H1 (cell line): ENCODE measurements around the gene CBLN3. TPM values are rescaled to one million over a fixed set of nuclear protein-coding genes. Genes with fewer than 3 reads are reported as not detected.

ENCODE experiments used
- CTCF ChIA-PET: fragments of 300-600 bp; sonication (Branson Sonifier 250); formaldehyde crosslinking; loops from one replicate; lab custom pipeline; 2021; ENCODE audit not compliant: partially characterized antibody; lab: Charles Lee
- POLR2A ChIA-PET: fragments of 300-600 bp; sonication (Branson Sonifier 250); formaldehyde crosslinking; loops from one replicate; lab custom pipeline; 2021; ENCODE audit warnings: inconsistent platforms; ENCODE audit not compliant: partially characterized antibody; lab: Charles Lee
- DNase-seq, 2 experiments: peaks; one replicate each; pipeline versions ENCODE4 v3.0.0 to v3.0.0-alpha.2; 2010 to 2022; ENCODE audit warnings: low spot score in 2 of 2, low read depth in 1 of 2, mixed read lengths in 1 of 2
- FAIRE-seq: peaks from 2 replicates; lab custom pipeline; 2011; peaks lifted over from hg19 to GRCh38; lab: Jason Lieb, UNC
- H2AFZ ChIP-seq: 2 replicates; pipeline ENCODE4 v1.8.1; 2012; ENCODE audit warnings: low read length, inconsistent platforms
- H2AK5ac ChIP-seq: 2 replicates; pipeline ENCODE4 v1.6.1; 2013; ENCODE audit warnings: low read depth, low read length
- H2BK120ac ChIP-seq: replicated peaks from 2 replicates; pipeline ENCODE3; 2013; ENCODE audit warnings: low read depth, low read length, inconsistent platforms
- H2BK12ac ChIP-seq: 2 replicates; pipeline ENCODE4 v1.6.1; 2013; ENCODE audit warnings: low read depth, low read length
- H2BK15ac ChIP-seq: 2 replicates; pipeline ENCODE4 v1.6.1; 2013; ENCODE audit warnings: low read length
- H2BK20ac ChIP-seq: 2 replicates; pipeline ENCODE4 v1.6.1; 2013; ENCODE audit warnings: low read length
- H2BK5ac ChIP-seq: 2 replicates; pipeline ENCODE4 v1.6.1; 2013; ENCODE audit warnings: low read depth, low read length
- H3K14ac ChIP-seq: 2 replicates; pipeline ENCODE4 v1.6.1; 2013; ENCODE audit warnings: inconsistent platforms; ENCODE audit not compliant: insufficient read length
- H3K18ac ChIP-seq: 2 replicates; pipeline ENCODE4 v1.6.1; 2013; ENCODE audit warnings: low read length; ENCODE audit errors: extremely low read depth
- H3K23ac ChIP-seq: 2 replicates; pipeline ENCODE4 v1.6.1; 2013; ENCODE audit warnings: inconsistent platforms; ENCODE audit not compliant: insufficient read length
- H3K23me2 ChIP-seq: 2 replicates; pipeline ENCODE4 v1.6.1; 2013; ENCODE audit warnings: low read depth, low read length
- H3K27ac ChIP-seq: 2 replicates; pipeline ENCODE4 v1.6.1; 2011; ENCODE audit warnings: low read depth, low read length, inconsistent platforms
- H3K27me3 ChIP-seq, 4 experiments: replicated peaks in 1 of 4; 1 replicate in 1 of 4; 2 replicates in 3 of 4; pipeline versions ENCODE4 v1.6.1 to v1.8.1; 2011 to 2013; ENCODE audit warnings: low read length in 3 of 4, mild to moderate bottlenecking in 3 of 4, inconsistent platforms in 2 of 4, mixed read lengths in 2 of 4, moderate library complexity in 1 of 4; ENCODE audit not compliant: control insufficient read depth in 3 of 4, insufficient read depth in 3 of 4; ENCODE audit errors: extremely low read depth in 1 of 4
- H3K36me3 ChIP-seq, 4 experiments: 2 replicates each; pipeline versions ENCODE4 v1.6.1 to v1.8.1; 2011 to 2013; ENCODE audit warnings: mild to moderate bottlenecking in 4 of 4, low read length in 3 of 4, moderate library complexity in 2 of 4, control low read depth in 1 of 4, inconsistent platforms in 1 of 4; ENCODE audit not compliant: insufficient read depth in 4 of 4, control insufficient read depth in 2 of 4
- H3K4ac ChIP-seq: replicated peaks from 2 replicates; pipeline ENCODE3; 2013; ENCODE audit warnings: low read length, low read depth, mixed read lengths, inconsistent platforms; ENCODE audit not compliant: insufficient read length
- H3K4me1 ChIP-seq, 4 experiments: replicated peaks in 1 of 4; 1 replicate in 1 of 4; 2 replicates in 3 of 4; pipeline versions ENCODE4 v1.6.1 to v1.8.1; 2011 to 2013; ENCODE audit warnings: low read length in 3 of 4, inconsistent platforms in 2 of 4, mixed read lengths in 1 of 4; ENCODE audit not compliant: insufficient read depth in 4 of 4, control insufficient read depth in 3 of 4
- H3K4me2 ChIP-seq, 2 experiments: 2 replicates each; pipeline versions ENCODE4 v1.6.1 to v1.8.1; 2011 to 2013; ENCODE audit warnings: low read depth in 2 of 2, low read length in 2 of 2, control low read depth in 1 of 2, inconsistent platforms in 1 of 2, mild to moderate bottlenecking in 1 of 2; ENCODE audit not compliant: insufficient read depth in 1 of 2
- H3K4me3 ChIP-seq, 4 experiments: fragments of 200-600, 300-600 bp in 1 of 4; sonication (generic), shearing (Covaris generic), sonication (Bioruptor Twin) in 1 of 4; 2 replicates each; pipeline versions ENCODE4 v1.5.1 to v1.8.1; 2011 to 2016; ENCODE audit warnings: low read length in 4 of 4, low read depth in 3 of 4, control low read depth in 2 of 4, inconsistent platforms in 2 of 4, mild to moderate bottlenecking in 2 of 4, mixed read lengths in 1 of 4, moderate library complexity in 1 of 4; ENCODE audit not compliant: insufficient read depth in 2 of 4; ENCODE audit errors: extremely low read depth in 1 of 4
- H3K56ac ChIP-seq: replicated peaks from 2 replicates; pipeline ENCODE3; 2013; ENCODE audit warnings: low read depth, mild to moderate bottlenecking, mixed read lengths, low read length, inconsistent platforms; ENCODE audit not compliant: insufficient read length
- H3K79me1 ChIP-seq: 2 replicates; pipeline ENCODE4 v1.6.1; 2013; ENCODE audit warnings: low read depth, low read length, control low read depth
- H3K79me2 ChIP-seq, 2 experiments: 2 replicates each; pipeline versions ENCODE4 v1.6.1 to v1.8.1; 2012 to 2013; ENCODE audit warnings: low read length in 2 of 2, mild to moderate bottlenecking in 2 of 2, inconsistent platforms in 1 of 2; ENCODE audit not compliant: insufficient read depth in 2 of 2, control insufficient read depth in 1 of 2
- H3K9ac ChIP-seq, 4 experiments: replicated peaks in 1 of 4; 1 replicate in 1 of 4; 2 replicates in 3 of 4; pipeline versions ENCODE4 v1.6.1 to v1.8.1; 2011 to 2013; ENCODE audit warnings: low read depth in 3 of 4, low read length in 3 of 4, control low read depth in 2 of 4, mild to moderate bottlenecking in 2 of 4, moderate library complexity in 2 of 4, inconsistent platforms in 1 of 4; ENCODE audit errors: extremely low read depth in 1 of 4
- H3K9me3 ChIP-seq, 2 experiments: 2 replicates each; pipeline versions ENCODE4 v1.6.1 to v1.8.1; 2012 to 2013; ENCODE audit warnings: mild to moderate bottlenecking in 2 of 2, moderate library complexity in 2 of 2, control low read depth in 1 of 2, inconsistent platforms in 1 of 2, low read depth in 1 of 2, low read length in 1 of 2, mixed read lengths in 1 of 2; ENCODE audit not compliant: insufficient read depth in 2 of 2
- H4K20me1 ChIP-seq, 2 experiments: replicated peaks in 1 of 2; 2 replicates each; pipeline versions ENCODE3 to v1.8.1; 2011 to 2013; ENCODE audit warnings: inconsistent platforms in 2 of 2, low read length in 2 of 2, mild to moderate bottlenecking in 1 of 2; ENCODE audit not compliant: insufficient read depth in 2 of 2, control insufficient read depth in 1 of 2
- H4K5ac ChIP-seq: 2 replicates; pipeline ENCODE4 v1.6.1; 2013; ENCODE audit warnings: low read length, low read depth, mixed read lengths, inconsistent platforms; ENCODE audit not compliant: insufficient read length
- H4K8ac ChIP-seq: 2 replicates; pipeline ENCODE4 v1.8.0; 2013; ENCODE audit warnings: mild to moderate bottlenecking, moderate library complexity, low read length, inconsistent platforms; ENCODE audit not compliant: insufficient read depth; ENCODE audit errors: extremely low read depth
- H4K91ac ChIP-seq: replicated peaks from 2 replicates; pipeline ENCODE3; 2013; ENCODE audit warnings: low read length, mixed read lengths, inconsistent platforms; ENCODE audit not compliant: insufficient read length
- BCL11A ChIP-seq, 2 experiments: IDR thresholded peaks; one replicate each; pipeline ENCODE4 v1.6.1; 2011; ENCODE audit warnings: low read depth in 2 of 2, low read length in 2 of 2, mild to moderate bottlenecking in 2 of 2
- BRCA1 ChIP-seq: IDR thresholded peaks from 2 replicates; pipeline ENCODE4 v1.6.1; 2012; ENCODE audit warnings: low read depth, low read length, improper control_type of control experiment
- HDAC2 ChIP-seq, 2 experiments: fragments of 300-600 bp in 1 of 2; sonication (generic) in 1 of 2; IDR thresholded peaks; 2 replicates each; pipeline ENCODE4 v1.6.1; 2011 to 2012; ENCODE audit warnings: low read depth in 2 of 2, low read length in 2 of 2, mild to moderate bottlenecking in 2 of 2, moderate library complexity in 2 of 2, borderline replicate concordance in 1 of 2, inconsistent platforms in 1 of 2
- SRF ChIP-seq: IDR thresholded peaks from 2 replicates; pipeline ENCODE4 v1.6.1; 2011; ENCODE audit warnings: mild to moderate bottlenecking, low read depth, low read length, moderate library complexity
- TEAD4 ChIP-seq: IDR thresholded peaks from 2 replicates; pipeline ENCODE4 v1.6.1; 2012; ENCODE audit warnings: low read depth, low read length, inconsistent platforms, mixed read lengths
- WGBS, 2 experiments: shearing (Covaris generic) in 1 of 2; methylation state at CpG; one replicate each; pipeline versions ENCODE4 v1.1.6 to v1.1.7; 2013 to 2015; ENCODE audit warnings: low lambda C conversion rate in 2 of 2, mixed read lengths in 2 of 2, inconsistent platforms in 1 of 2, low coverage in 1 of 2, missing lambda C conversion rate in 1 of 2; ENCODE audit not compliant: insufficient replicate concordance in 2 of 2, insufficient coverage in 1 of 2, insufficient read length in 1 of 2; ENCODE audit errors: extremely low coverage in 1 of 2, missing lambda C conversion rate in 1 of 2; 5-methylcytosine and 5-hydroxymethylcytosine counted together
- polyA plus RNA-seq, 7 experiments: library from polyadenylated mRNA; depleted of rRNA in 3 of 7; stranded (reverse) in 5 of 7; unstranded in 2 of 7; fragments of >200 nt in 5 of 7; fragments of 200-250 nt in 2 of 7; gene quantifications; 1 replicate in 5 of 7; 2 replicates in 1 of 7; 4 replicates in 1 of 7; pipeline versions ENCODE4 v1.2.1 to v1.2.3, GENCODE V29; 2011 to 2013; ENCODE audit warnings: missing spikeins in 2 of 7, mixed read lengths in 2 of 7
- total RNA-seq: library from RNA; stranded (reverse); fragmentation: NEBNext Ultra II Directional; extraction: Animal tissue kit (Norgen Biotek cat#: 25700); gene quantifications from 2 replicates; pipeline ENCODE4 v1.2.1, GENCODE V29; 2021

CBLN3 gene
- total and polyA plus RNA-seq, 2 of the 8 experiments (the other 6 are each of a cell fraction or from before 2014, with no cell fraction given) = 0.54 to 1.00 TPM

DNA sequence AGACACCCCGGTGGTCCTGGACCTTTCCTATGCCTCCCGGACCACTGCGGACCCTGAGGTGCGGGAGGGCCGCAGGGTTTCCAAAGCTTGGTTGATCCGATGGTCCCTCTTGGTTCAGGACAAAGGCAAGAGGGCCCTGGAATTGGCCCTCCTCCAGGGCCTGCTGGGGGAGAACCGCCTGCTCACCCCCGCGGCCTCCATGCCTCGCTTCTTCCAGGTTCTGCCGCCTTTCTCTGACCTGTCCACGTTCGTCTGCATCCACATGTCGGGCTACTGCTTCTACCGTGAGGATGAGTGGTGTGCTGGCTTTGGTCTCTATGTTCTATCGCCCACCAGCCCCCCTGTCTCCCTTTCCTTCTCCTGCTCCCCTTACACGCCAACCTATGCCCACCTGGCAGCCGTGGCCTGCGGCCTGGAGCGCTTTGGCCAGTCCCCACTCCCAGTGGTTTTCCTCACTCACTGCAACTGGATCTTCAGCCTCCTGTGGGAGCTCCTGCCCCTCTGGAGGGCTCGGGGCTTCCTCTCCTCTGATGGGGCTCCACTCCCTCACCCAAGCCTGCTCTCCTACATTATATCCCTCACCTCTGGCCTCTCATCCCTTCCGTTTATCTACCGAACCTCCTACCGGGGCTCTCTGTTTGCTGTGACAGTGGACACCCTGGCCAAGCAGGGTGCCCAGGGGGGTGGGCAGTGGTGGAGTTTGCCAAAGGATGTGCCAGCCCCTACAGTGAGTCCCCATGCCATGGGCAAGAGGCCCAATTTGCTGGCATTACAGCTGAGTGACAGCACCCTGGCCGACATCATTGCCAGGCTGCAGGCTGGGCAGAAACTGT, 13.8 kb downstream of the CBLN3 start:
- 91% methylated on average over 25 of the region's 25 CpGs; no CpG with 5 or more reads in 1 of the 2 experiments for WGBS, 2 experiments

More for the DNA sequence above, 13.8 kb downstream of the CBLN3 start:
- H3K9me3 ChIP-seq = no peaks in the 10 kb centered on the region
- H3K4me3 ChIP-seq = no peak overlapping the region
- no peak overlapping the region for H2AK5ac ChIP-seq
- DNase-seq (no peak), FAIRE-seq (no peak)
- no peaks in the 10 kb centered on the region for H3K79me2 ChIP-seq
- H3K14ac ChIP-seq = no peak overlapping the region
- no peak overlapping the region for H2BK15ac ChIP-seq
- no peak overlapping the region for H3K56ac ChIP-seq
- H2BK12ac ChIP-seq = no peak overlapping the region
- H4K5ac ChIP-seq = no peak overlapping the region
- H3K4ac ChIP-seq = no peak overlapping the region
- no peak overlapping the region; the same call in 1 of the 2 replicates for H4K8ac ChIP-seq
- no peak overlapping the region for H3K23ac ChIP-seq
- no peak overlapping the region for H2BK120ac ChIP-seq
- ChIA-PET CTCF (interaction anchor here (0.6 to 9.6 kb wide), 10 partner anchors 9 to 84 kb away, joined by 3 to 101 read pairs (median 18); partner anchors contain the start of genes CBLN3, KHNYN and NYNRIN), POLR2A (interaction anchor here (6.3 kb wide), 1 partner anchor 14 kb away, joined by 28 read pairs; the partner anchor contains the start of genes CBLN3 and KHNYN)
- H3K4me1 ChIP-seq = no peaks in the 10 kb centered on the region
- no peaks in the 10 kb centered on the region for H3K23me2 ChIP-seq
- no peak overlapping the region for H2AFZ ChIP-seq
- no peak overlapping the region for H3K18ac ChIP-seq
- peaks cover 0 to 6% (median 2%) of the 10 kb centered on the region in 4 experiments; a peak in 3 of 7 replicates for H3K27me3 ChIP-seq
- TF ChIP-seq BCL11A (IDR thresholded peaks at IDR 0.05; ENCODE audit: low read depth in 2 of 2, low read length in 2 of 2) (no peak), TEAD4 (no peak), HDAC2 (IDR thresholded peaks at IDR 0.05; ENCODE audit: borderline replicate concordance in 1 of 2, low read depth in 2 of 2, low read length in 2 of 2) (no peak), BRCA1 (no peak), SRF (no peak)
- H4K91ac ChIP-seq = no peak overlapping the region
- H3K9ac ChIP-seq = no peak overlapping the region
- H4K20me1 ChIP-seq = no peaks in the 10 kb centered on the region
- H3K27ac ChIP-seq = no peak overlapping the region
- H2BK20ac ChIP-seq = no peak overlapping the region
- H3K36me3 ChIP-seq = peaks cover 4 to 11% (median 7%) of the 10 kb centered on the region in 4 experiments; a peak in 5 of 8 replicates
- H3K4me2 ChIP-seq = no peak overlapping the region
- no peak overlapping the region for H2BK5ac ChIP-seq
- no peaks in the 10 kb centered on the region for H3K79me1 ChIP-seq
